ENCODE data around the gene C16orf90.

C16orf90 gene

GRCh38 chr16:3496386-3496785, 1.1 kb upstream of the C16orf90 start:
- no peak overlapping the region for H3K4me3 ChIP-seq (ENCODE audit: low read length)
- no peak overlapping the region for H3K27ac ChIP-seq (ENCODE audit: low read length)
- no peak for DNase-seq (ENCODE audit: low read depth, low spot score)
- no peaks in the 10 kb centered on the region for H3K27me3 ChIP-seq (ENCODE audit: control insufficient read depth, insufficient read depth, low read length)
- no peaks in the 10 kb centered on the region for H3K4me1 ChIP-seq (ENCODE audit: control insufficient read depth, insufficient read depth, low read length)
- no CpG with 5 or more reads among the region's 30 CpGs for WGBS (ENCODE audit: insufficient coverage, insufficient read length)
- H3K36me3 ChIP-seq (ENCODE audit: control insufficient read depth, insufficient read depth, low read length): no peaks in the 10 kb centered on the region; the same call in 1 of the 2 replicates
- no peaks in the 10 kb centered on the region for H3K9me3 ChIP-seq (ENCODE audit: control insufficient read depth, insufficient read depth, low read length)

- Histone ChIP-seq H3K27ac (ENCODE audit: low read length) (no peak overlapping the region), H3K4me1 (ENCODE audit: control insufficient read depth, insufficient read depth, low read length) (no peaks in the 10 kb centered on the region), H3K27me3 (ENCODE audit: control insufficient read depth, insufficient read depth, low read length) (no peaks in the 10 kb centered on the region), H3K36me3 (ENCODE audit: control insufficient read depth, insufficient read depth, low read length) (no peaks in the 10 kb centered on the region; the same call in 1 of the 2 replicates), H3K9me3 (ENCODE audit: control insufficient read depth, insufficient read depth, low read length) (no peaks in the 10 kb centered on the region), H3K4me3 (ENCODE audit: low read length) (no peak overlapping the region; the same call in 1 of the 2 replicates)
- WGBS (ENCODE audit: insufficient coverage, insufficient read length): no CpG with 5 or more reads among the region's 16 CpGs
- DNase-seq (ENCODE audit: low read depth, low spot score): no peak
Observed at GRCh38 chr16:3494386-3494973, 809 bp downstream of the C16orf90 start.

GRCh38 chr16:3492356-3492755, 2.9 kb downstream of the C16orf90 start:
- Histone ChIP-seq H3K9me3 (ENCODE audit: control insufficient read depth, insufficient read depth, low read length) (no peaks in the 10 kb centered on the region), H3K27me3 (ENCODE audit: control insufficient read depth, insufficient read depth, low read length) (no peaks in the 10 kb centered on the region), H3K27ac (ENCODE audit: low read length) (no peak overlapping the region), H3K4me1 (ENCODE audit: control insufficient read depth, insufficient read depth, low read length) (no peaks in the 10 kb centered on the region), H3K36me3 (ENCODE audit: control insufficient read depth, insufficient read depth, low read length) (peaks cover 4% of the 10 kb centered on the region; the same call in 1 of the 2 replicates), H3K4me3 (ENCODE audit: low read length) (no peak overlapping the region)
- no peak for DNase-seq (ENCODE audit: low read depth, low spot score)
- WGBS (ENCODE audit: insufficient coverage, insufficient read length): no CpG with 5 or more reads among the region's 10 CpGs

- H3K27me3 ChIP-seq (ENCODE audit: control insufficient read depth, insufficient read depth, low read length): no peaks in the 10 kb centered on the region
- WGBS (ENCODE audit: insufficient coverage, insufficient read length): no CpG with 5 or more reads among the region's 17 CpGs
- no peaks in the 10 kb centered on the region for H3K4me1 ChIP-seq (ENCODE audit: control insufficient read depth, insufficient read depth, low read length)
- H3K4me3 ChIP-seq (ENCODE audit: low read length): no peak overlapping the region
- H3K36me3 ChIP-seq (ENCODE audit: control insufficient read depth, insufficient read depth, low read length): peaks cover 6% of the 10 kb centered on the region; the same call in 1 of the 2 replicates
- H3K9me3 ChIP-seq (ENCODE audit: control insufficient read depth, insufficient read depth, low read length): no peaks in the 10 kb centered on the region
- H3K27ac ChIP-seq (ENCODE audit: low read length): no peak overlapping the region
- DNase-seq (ENCODE audit: low read depth, low spot score): no peak
Observed at GRCh38 chr16:3490911-3491629, 4.2 kb downstream of the C16orf90 start.

- Histone ChIP-seq H3K27ac (ENCODE audit: low read length) (no peak overlapping the region), H3K27me3 (ENCODE audit: control insufficient read depth, insufficient read depth, low read length) (no peaks in the 10 kb centered on the region), H3K4me3 (ENCODE audit: low read length) (no peak overlapping the region), H3K4me1 (ENCODE audit: control insufficient read depth, insufficient read depth, low read length) (no peaks in the 10 kb centered on the region), H3K9me3 (ENCODE audit: control insufficient read depth, insufficient read depth, low read length) (no peaks in the 10 kb centered on the region), H3K36me3 (ENCODE audit: control insufficient read depth, insufficient read depth, low read length) (peaks cover 23% of the 10 kb centered on the region)
- WGBS (ENCODE audit: insufficient coverage, insufficient read length): no CpG with 5 or more reads among the region's 13 CpGs
- DNase-seq (ENCODE audit: low read depth, low spot score): no peak
Observed at GRCh38 chr16:3488801-3489200, 6.5 kb downstream of the C16orf90 start.

GRCh38 chr16:3487521-3488410, 7.5 kb downstream of the C16orf90 start:
- no CpG with 5 or more reads among the region's 24 CpGs for WGBS (ENCODE audit: insufficient coverage, insufficient read length)
- H3K36me3 ChIP-seq (ENCODE audit: control insufficient read depth, insufficient read depth, low read length): peaks cover 28% of the 10 kb centered on the region
- no peaks in the 10 kb centered on the region for H3K4me1 ChIP-seq (ENCODE audit: control insufficient read depth, insufficient read depth, low read length)
- H3K27me3 ChIP-seq (ENCODE audit: control insufficient read depth, insufficient read depth, low read length): no peaks in the 10 kb centered on the region
- no peak overlapping the region for H3K27ac ChIP-seq (ENCODE audit: low read length)
- no peak for DNase-seq (ENCODE audit: low read depth, low spot score)
- H3K4me3 ChIP-seq (ENCODE audit: low read length): no peak overlapping the region
- no peaks in the 10 kb centered on the region for H3K9me3 ChIP-seq (ENCODE audit: control insufficient read depth, insufficient read depth, low read length)

- Histone ChIP-seq H3K36me3 (ENCODE audit: control insufficient read depth, insufficient read depth, low read length) (peaks cover 30% of the 10 kb centered on the region), H3K27ac (ENCODE audit: low read length) (no peak overlapping the region), H3K4me1 (ENCODE audit: control insufficient read depth, insufficient read depth, low read length) (no peaks in the 10 kb centered on the region), H3K4me3 (ENCODE audit: low read length) (no peak overlapping the region), H3K9me3 (ENCODE audit: control insufficient read depth, insufficient read depth, low read length) (no peaks in the 10 kb centered on the region), H3K27me3 (ENCODE audit: control insufficient read depth, insufficient read depth, low read length) (no peaks in the 10 kb centered on the region)
- WGBS (ENCODE audit: insufficient coverage, insufficient read length): no CpG with 5 or more reads among the region's 24 CpGs
- no peak for DNase-seq (ENCODE audit: low read depth, low spot score)
Observed at GRCh38 chr16:3486506-3487215, 8.6 kb downstream of the C16orf90 start.

- Histone ChIP-seq H3K27ac (ENCODE audit: low read length) (no peak overlapping the region), H3K36me3 (ENCODE audit: control insufficient read depth, insufficient read depth, low read length) (peaks cover 30% of the 10 kb centered on the region), H3K4me3 (ENCODE audit: low read length) (no peak overlapping the region), H3K4me1 (ENCODE audit: control insufficient read depth, insufficient read depth, low read length) (no peaks in the 10 kb centered on the region), H3K27me3 (ENCODE audit: control insufficient read depth, insufficient read depth, low read length) (no peaks in the 10 kb centered on the region), H3K9me3 (ENCODE audit: control insufficient read depth, insufficient read depth, low read length) (no peaks in the 10 kb centered on the region)
- no peak for DNase-seq (ENCODE audit: low read depth, low spot score)
- WGBS (ENCODE audit: insufficient coverage, insufficient read length): no CpG with 5 or more reads among the region's 20 CpGs
Observed at GRCh38 chr16:3485821-3486505, 9.3 kb downstream of the C16orf90 start.

- no peak for DNase-seq (ENCODE audit: low read depth, low spot score)
- Histone ChIP-seq H3K27me3 (ENCODE audit: control insufficient read depth, insufficient read depth, low read length) (no peaks in the 10 kb centered on the region), H3K4me1 (ENCODE audit: control insufficient read depth, insufficient read depth, low read length) (no peaks in the 10 kb centered on the region), H3K4me3 (ENCODE audit: low read length) (no peak overlapping the region), H3K27ac (ENCODE audit: low read length) (no peak overlapping the region), H3K36me3 (ENCODE audit: control insufficient read depth, insufficient read depth, low read length) (peaks cover 30% of the 10 kb centered on the region), H3K9me3 (ENCODE audit: control insufficient read depth, insufficient read depth, low read length) (no peaks in the 10 kb centered on the region)
- WGBS (ENCODE audit: insufficient coverage, insufficient read length): no CpG with 5 or more reads among the region's 15 CpGs
Observed at GRCh38 chr16:3485097-3485745, 10.1 kb downstream of the C16orf90 start.
